ENCODE results near the gene CALML3. TPM values are rescaled to one million over a fixed set of nuclear protein-coding genes. Genes with fewer than 3 reads are reported as not detected.

The CALML3 gene
- total and polyA plus RNA-seq, 7 donors = 0.03 TPM; not detected in 6

- intact Hi-C loops (cut with DNase I) = no loop called here
- no peaks in the 10 kb centered on the region for H3K9me3 ChIP-seq
- H3K27me3 ChIP-seq (ENCODE audit: insufficient read depth in 3 of 3, low read length in 2 of 3) = peaks cover 0 to 2% (median 0%) of the 10 kb centered on the region in 3 donors
- ATAC-seq (no peak), DNase-seq (peak in 1 of 2 donors; percentile 19)
- H3K4me3 ChIP-seq = no peak overlapping the region
- H3K36me3 ChIP-seq (ENCODE audit: insufficient read depth in 1 of 2, low read depth in 1 of 2) = no peaks in the 10 kb centered on the region
- 79 to 81% (median 80%) methylated on average over 7 of the region's 7 CpGs for WGBS, 3 donors
- TF ChIP-seq, protein P1, sequence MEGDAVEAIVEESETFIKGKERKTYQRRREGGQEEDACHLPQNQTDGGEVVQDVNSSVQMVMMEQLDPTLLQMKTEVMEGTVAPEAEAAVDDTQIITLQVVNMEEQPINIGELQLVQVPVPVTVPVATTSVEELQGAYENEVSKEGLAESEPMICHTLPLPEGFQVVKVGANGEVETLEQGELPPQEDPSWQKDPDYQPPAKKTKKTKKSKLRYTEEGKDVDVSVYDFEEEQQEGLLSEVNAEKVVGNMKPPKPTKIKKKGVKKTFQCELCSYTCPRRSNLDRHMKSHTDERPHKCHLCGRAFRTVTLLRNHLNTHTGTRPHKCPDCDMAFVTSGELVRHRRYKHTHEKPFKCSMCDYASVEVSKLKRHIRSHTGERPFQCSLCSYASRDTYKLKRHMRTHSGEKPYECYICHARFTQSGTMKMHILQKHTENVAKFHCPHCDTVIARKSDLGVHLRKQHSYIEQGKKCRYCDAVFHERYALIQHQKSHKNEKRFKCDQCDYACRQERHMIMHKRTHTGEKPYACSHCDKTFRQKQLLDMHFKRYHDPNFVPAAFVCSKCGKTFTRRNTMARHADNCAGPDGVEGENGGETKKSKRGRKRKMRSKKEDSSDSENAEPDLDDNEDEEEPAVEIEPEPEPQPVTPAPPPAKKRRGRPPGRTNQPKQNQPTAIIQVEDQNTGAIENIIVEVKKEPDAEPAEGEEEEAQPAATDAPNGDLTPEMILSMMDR (IDR thresholded peaks at IDR 0.05) = no peak
- no peaks in the 10 kb centered on the region for H3K4me1 ChIP-seq
- H3K27ac ChIP-seq = no peak overlapping the region
These were observed 1.7 kb upstream of the CALML3 start for GRCh38 chr10:5522913-5523560.

GRCh38 chr10:5523796-5524574 lies 776 bp upstream of the CALML3 start:
- Histone ChIP-seq H3K4me3 (no peak overlapping the region), H3K27ac (no peak overlapping the region), H3K36me3 (ENCODE audit: insufficient read depth in 1 of 2, low read depth in 1 of 2) (no peaks in the 10 kb centered on the region), H3K4me1 (no peaks in the 10 kb centered on the region), H3K9me3 (no peaks in the 10 kb centered on the region), H3K27me3 (ENCODE audit: insufficient read depth in 3 of 3, low read length in 2 of 3) (no peaks in the 10 kb centered on the region)
- intact Hi-C loops (cut with DNase I) = no loop called here
- TF ChIP-seq, protein P1 (IDR thresholded peaks at IDR 0.05) = no peak
- ATAC-seq (no peak), DNase-seq (peak in 1 of 2 donors; percentile 27)
- 87 to 94% (median 91%) methylated on average over 11 of the region's 11 CpGs for WGBS, 3 donors

DNA sequence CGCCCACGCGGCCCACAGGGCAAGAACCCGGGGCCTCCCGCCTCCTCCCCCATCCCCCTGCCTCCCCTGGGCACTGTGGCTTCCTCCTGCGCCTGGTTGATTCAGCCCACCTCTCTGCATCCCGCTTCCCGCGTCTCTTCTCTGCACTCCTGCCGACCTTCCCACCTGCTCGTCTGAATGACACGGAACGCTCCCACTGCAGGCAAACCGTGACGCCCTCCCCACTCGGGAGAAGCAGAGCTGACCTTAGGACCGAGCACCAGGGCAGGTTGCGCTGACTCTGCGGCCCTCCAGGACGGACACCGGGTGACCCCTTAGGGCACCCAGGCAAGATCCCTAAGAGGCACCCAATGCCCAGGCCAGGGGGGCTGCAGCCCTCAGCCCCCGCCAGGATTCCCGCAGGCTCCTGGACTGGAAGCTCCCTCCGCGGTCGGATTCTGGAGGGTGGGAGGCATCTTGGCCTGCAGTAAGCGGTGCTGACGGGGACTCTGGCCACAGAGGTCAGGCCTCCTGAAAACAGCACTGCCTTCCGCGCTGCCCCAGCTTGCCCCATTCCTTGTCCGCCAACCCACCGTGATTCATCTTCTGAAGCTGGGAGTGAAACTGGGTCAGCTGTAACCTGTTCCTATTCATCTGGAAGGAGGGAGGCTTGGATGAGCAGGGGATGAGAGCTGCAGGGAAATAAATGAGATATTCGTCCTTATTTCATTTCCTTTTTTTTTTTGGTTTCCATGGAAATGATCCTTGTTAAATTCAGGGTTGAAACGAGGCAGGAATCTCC lies 990 bp downstream of the CALML3 start:
- H3K36me3 ChIP-seq (ENCODE audit: insufficient read depth in 1 of 2, low read depth in 1 of 2) = no peaks in the 10 kb centered on the region
- no peak for ATAC-seq
- H3K27me3 ChIP-seq (ENCODE audit: insufficient read depth in 3 of 3, low read length in 2 of 3) = no peaks in the 10 kb centered on the region
- intact Hi-C loops (cut with DNase I) = no loop called here
- DNase-seq = peak in 1 of 2 donors; percentile 44
- no peak overlapping the region for H3K27ac ChIP-seq
- TF ChIP-seq, protein P1 (IDR thresholded peaks at IDR 0.05) = no peak
- H3K4me1 ChIP-seq = no peaks in the 10 kb centered on the region
- no peak overlapping the region for H3K4me3 ChIP-seq
- WGBS, 3 donors = 86 to 89% (median 88%) methylated on average over 33 to 34 of the region's 34 CpGs
- H3K9me3 ChIP-seq = no peaks in the 10 kb centered on the region

DNA sequence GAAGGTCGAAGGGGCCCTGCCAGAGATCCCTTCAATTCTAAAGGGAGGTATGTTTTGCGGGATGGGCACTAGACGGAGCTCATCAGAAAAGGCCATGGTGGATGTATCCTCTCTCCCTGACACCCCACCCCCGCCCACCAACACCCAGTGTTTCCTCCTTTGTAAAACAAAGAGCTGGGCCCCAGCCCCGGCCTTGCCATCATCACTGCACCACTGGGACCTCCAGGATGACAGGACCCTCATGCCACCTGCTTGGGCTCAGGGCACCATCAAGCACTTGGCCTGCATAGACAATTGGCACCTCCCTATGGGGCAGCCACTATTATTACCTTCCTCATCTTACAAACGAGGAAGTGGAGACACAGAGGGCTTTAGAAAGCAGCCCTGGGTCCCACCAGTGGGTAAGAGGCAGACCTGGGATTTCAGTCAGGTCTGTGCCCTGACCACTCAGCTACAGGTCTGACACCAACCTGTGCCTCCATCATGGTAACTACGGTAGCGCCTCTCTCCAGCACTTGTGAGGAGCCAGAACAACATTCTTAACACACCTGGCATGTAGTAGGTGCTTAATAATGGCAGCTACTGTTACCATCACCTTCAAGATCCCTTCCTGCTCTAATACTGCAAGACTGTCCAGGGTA lies 2.0 kb downstream of the CALML3 start:
- H3K36me3 ChIP-seq (ENCODE audit: insufficient read depth in 1 of 2, low read depth in 1 of 2) = no peaks in the 10 kb centered on the region
- H3K27me3 ChIP-seq (ENCODE audit: insufficient read depth in 3 of 3, low read length in 2 of 3) = no peaks in the 10 kb centered on the region
- intact Hi-C loops (cut with DNase I) = no loop called here
- H3K4me3 ChIP-seq = no peak overlapping the region
- H3K9me3 ChIP-seq = no peaks in the 10 kb centered on the region
- WGBS, 3 donors = 90 to 92% (median 90%) methylated on average over 8 of the region's 8 CpGs
- DNase-seq (peak in 1 of 2 donors; percentile 29), ATAC-seq (no peak)
- no peaks in the 10 kb centered on the region for H3K4me1 ChIP-seq
- H3K27ac ChIP-seq = no peak overlapping the region
- TF ChIP-seq, protein P1 (IDR thresholded peaks at IDR 0.05) = no peak
